Smooth muscle cell (in vitro differentiated cells): ENCODE measurements around the gene TMEM53. TPM values are rescaled to one million over a fixed set of nuclear protein-coding genes. Genes with fewer than 3 reads are reported as not detected.

Experiments used
- DNase-seq: peaks from one replicate; lab custom pipeline; 2025; ENCODE audit not compliant: unreplicated experiment; lab: John Stamatoyannopoulos, UW
- H2AFZ ChIP-seq: fragments of 200-600 bp; sonication (generic); 2 replicates; pipeline ENCODE4 v1.6.0; 2016; ENCODE audit warnings: antibody characterized with exemption, low read depth, mild to moderate bottlenecking
- H3F3A ChIP-seq: fragments of 200-600 bp; sonication (generic); 2 replicates; pipeline ENCODE4 v1.6.0; 2017; ENCODE audit warnings: antibody characterized with exemption, low read depth
- H3K27ac ChIP-seq: fragments of 200-600 bp; sonication (generic); 2 replicates; pipeline ENCODE4 v1.5.1; 2016; ENCODE audit warnings: low read depth, mild to moderate bottlenecking
- H3K27me3 ChIP-seq: fragments of 200-600 bp; sonication (generic); 2 replicates; pipeline ENCODE4 v1.6.1; 2016; ENCODE audit warnings: low read depth, mild to moderate bottlenecking
- H3K36me3 ChIP-seq: fragments of 200-600 bp; sonication (generic); 2 replicates; pipeline ENCODE4 v1.5.1; 2016; ENCODE audit warnings: low read depth
- H3K4me1 ChIP-seq: fragments of 200-600 bp; sonication (generic); 2 replicates; pipeline ENCODE4 v1.5.1; 2016; ENCODE audit warnings: low read depth
- H3K4me2 ChIP-seq: fragments of 200-600 bp; sonication (generic); 2 replicates; pipeline ENCODE4 v1.6.0; 2016; ENCODE audit warnings: mild to moderate bottlenecking
- H3K4me3 ChIP-seq: fragments of 200-600 bp; sonication (generic); 2 replicates; pipeline ENCODE4 v1.5.1; 2016; ENCODE audit warnings: mild to moderate bottlenecking
- H3K79me2 ChIP-seq: fragments of 200-600 bp; sonication (generic); 2 replicates; pipeline ENCODE4 v1.6.0; 2016; ENCODE audit warnings: low read depth, mild to moderate bottlenecking
- H3K9ac ChIP-seq: fragments of 200-600 bp; sonication (generic); 2 replicates; pipeline ENCODE4 v1.6.0; 2016; ENCODE audit warnings: low read depth
- H3K9me3 ChIP-seq: fragments of 200-600 bp; sonication (generic); replicated peaks from 2 replicates; pipeline ENCODE4 v1.5.1; 2016; ENCODE audit warnings: low read depth
- H4K20me1 ChIP-seq: fragments of 200-600 bp; sonication (generic); 2 replicates; pipeline ENCODE4 v1.6.0; 2016; ENCODE audit warnings: low read depth
- CTCF ChIP-seq: fragments of 200-600 bp; sonication (generic); IDR thresholded peaks from 2 replicates; pipeline ENCODE4 v1.5.1; 2017; ENCODE audit warnings: borderline replicate concordance, mild to moderate bottlenecking, antibody characterized with exemption; ENCODE audit not compliant: insufficient read depth, poor library complexity, severe bottlenecking
- WGBS: methylation state at CpG from one replicate; pipeline ENCODE4 v1.1.7; 2016; ENCODE audit warnings: low lambda C conversion rate; 5-methylcytosine and 5-hydroxymethylcytosine counted together
- polyA plus RNA-seq: library from polyadenylated mRNA; unstranded; fragments of >200 nt; fragmentation: Nextera tagmentation; extraction: Ambion mirVana; gene quantifications from 2 replicates; pipeline ENCODE4 v1.2.1, GENCODE V29; 2016
- total RNA-seq: library from RNA; depleted of rRNA; stranded (reverse); fragments of >200 nt; gene quantifications from 2 replicates; pipeline ENCODE4 v1.2.3, GENCODE V29; 2014

The TMEM53 gene
- total and polyA plus RNA-seq, 2 experiments from 2014 or later: 8.1 to 15.5 TPM

- H3K9me3 ChIP-seq: no peaks in the 10 kb centered on the region
- H3F3A ChIP-seq: no peaks in the 10 kb centered on the region
- H3K4me1 ChIP-seq: peaks cover 4% of the 10 kb centered on the region
- no peaks in the 10 kb centered on the region for H4K20me1 ChIP-seq
- H3K4me2 ChIP-seq: no peak overlapping the region
- H3K36me3 ChIP-seq: no peaks in the 10 kb centered on the region
- WGBS: 71% methylated on average over 18 of the region's 23 CpGs
- no peaks in the 10 kb centered on the region for H3K79me2 ChIP-seq
- no peak overlapping the region for H3K27ac ChIP-seq
- H2AFZ ChIP-seq: no peak overlapping the region
- no peaks in the 10 kb centered on the region for H3K27me3 ChIP-seq
- DNase-seq: no peak
- H3K9ac ChIP-seq: no peak overlapping the region
- no peak overlapping the region for H3K4me3 ChIP-seq
- TF ChIP-seq CTCF: no peak
Observed at GRCh38 chr1:44650159-44650831, 24.0 kb downstream of the TMEM53 start.

- WGBS: 98% methylated on average over 13 of the region's 13 CpGs
- no peak for DNase-seq
- H3K36me3 ChIP-seq: no peaks in the 10 kb centered on the region
- no peaks in the 10 kb centered on the region for H3K9me3 ChIP-seq
- H3F3A ChIP-seq: no peaks in the 10 kb centered on the region
- no peak for TF ChIP-seq CTCF
- no peak overlapping the region for H3K4me2 ChIP-seq
- H3K27ac ChIP-seq: no peak overlapping the region
- no peaks in the 10 kb centered on the region for H4K20me1 ChIP-seq
- H3K9ac ChIP-seq: no peak overlapping the region
- no peaks in the 10 kb centered on the region for H3K79me2 ChIP-seq
- H3K4me3 ChIP-seq: no peak overlapping the region
- no peak overlapping the region for H2AFZ ChIP-seq
- no peaks in the 10 kb centered on the region for H3K27me3 ChIP-seq
- H3K4me1 ChIP-seq: peaks cover 4% of the 10 kb centered on the region
Observed at GRCh38 chr1:44649788-44650158, 24.5 kb downstream of the TMEM53 start.

GRCh38 chr1:44648529-44649250, 25.6 kb downstream of the TMEM53 start:
- H3K36me3 ChIP-seq: no peaks in the 10 kb centered on the region
- no peak overlapping the region for H3K27ac ChIP-seq
- no peak overlapping the region for H3K4me2 ChIP-seq
- H3K4me1 ChIP-seq: peaks cover 4% of the 10 kb centered on the region
- peaks cover 5% of the 10 kb centered on the region for H4K20me1 ChIP-seq
- 92% methylated on average over 13 of the region's 13 CpGs for WGBS
- DNase-seq: no peak
- no peak overlapping the region for H2AFZ ChIP-seq
- no peaks in the 10 kb centered on the region for H3K9me3 ChIP-seq
- no peak overlapping the region for H3K4me3 ChIP-seq
- no peaks in the 10 kb centered on the region for H3K79me2 ChIP-seq
- H3K9ac ChIP-seq: no peak overlapping the region
- no peak for TF ChIP-seq CTCF
- no peaks in the 10 kb centered on the region for H3K27me3 ChIP-seq
- no peaks in the 10 kb centered on the region for H3F3A ChIP-seq
